Upper lobe of right lung (tissue), 1 donor: ENCODE data around the gene TRMT13. TPM values are rescaled to one million over a fixed set of nuclear protein-coding genes. Genes with fewer than 3 reads are reported as not detected.

Source experiments
- ATAC-seq: fragments of 200-7000 bp; cut with Tn5 transposase; one replicate; pipeline ENCODE4 v1.9.1; 2020; ENCODE audit warnings: mild to moderate bottlenecking, moderate library complexity
- DNase-seq: peaks from one replicate; pipeline ENCODE4 v3.0.0-alpha.2; 2020
- H3K27ac ChIP-seq: fragments of 200-600 bp; one replicate; pipeline ENCODE4 v1.8.0; 2022
- H3K27me3 ChIP-seq: fragments of 200-600 bp; one replicate; pipeline ENCODE4 v1.8.0; 2022; ENCODE audit warnings: mild to moderate bottlenecking
- H3K36me3 ChIP-seq: fragments of 200-600 bp; one replicate; pipeline ENCODE4 v1.8.0; 2022
- H3K4me1 ChIP-seq: fragments of 200-600 bp; one replicate; pipeline ENCODE4 v1.8.0; 2022
- H3K4me3 ChIP-seq: fragments of 200-600 bp; one replicate; pipeline ENCODE4 v1.8.0; 2022; ENCODE audit warnings: mild to moderate bottlenecking
- H3K9me3 ChIP-seq: fragments of 200-600 bp; one replicate; pipeline ENCODE4 v1.8.0; 2022
- CTCF ChIP-seq: fragments of 200-600 bp; IDR thresholded peaks from one replicate; pipeline ENCODE4 v1.8.0; 2022; ENCODE audit warnings: antibody characterized with exemption
- intact Hi-C: fragments of 100-400 bp; cut with DNase I; formaldehyde crosslinking; loops from one replicate; pipeline ENCODE4 v1.11.0; 2022
- total RNA-seq: library from RNA; stranded (reverse); fragmentation: NEBNext Ultra II Directional; extraction: Animal tissue kit (Norgen Biotek cat#: 25700); gene quantifications from one replicate; pipeline ENCODE4 v1.2.1, GENCODE V29; 2021
- donor health status: DM: no; HTN: yes; CAD: no; lungs with severe emphysema.

Gene TRMT13
- total RNA-seq, 1 donor from 2014 or later, result 12.4 TPM

GRCh38 chr1:100101564-100101963, 31.4 kb upstream of the TRMT13 start:
- TF ChIP-seq CTCF, result no peak
- ATAC-seq, result no peak
- peaks cover 19% of the 10 kb centered on the region for H3K36me3 ChIP-seq

GRCh38 chr1:100107696-100108095, 25.3 kb upstream of the TRMT13 start:
- DNase-seq (no peak), ATAC-seq (no peak)
- no peaks in the 10 kb centered on the region for H3K9me3 ChIP-seq
- H3K27ac ChIP-seq, result no peak overlapping the region
- intact Hi-C loops, result no loop called here
- no peaks in the 10 kb centered on the region for H3K4me1 ChIP-seq
- no peak overlapping the region for H3K4me3 ChIP-seq
- no peaks in the 10 kb centered on the region for H3K27me3 ChIP-seq
- peaks cover 20% of the 10 kb centered on the region for H3K36me3 ChIP-seq
- TF ChIP-seq CTCF, result no peak

More at GRCh38 chr1:100101564-100101963, 31.4 kb upstream of the TRMT13 start:
- Histone ChIP-seq H3K9me3 (no peaks in the 10 kb centered on the region), H3K4me3 (no peak overlapping the region), H3K4me1 (no peaks in the 10 kb centered on the region), H3K27me3 (no peaks in the 10 kb centered on the region), H3K27ac (no peak overlapping the region)
- DNase-seq, result no peak
- intact Hi-C loops, result no loop called here

GRCh38 chr1:100109554-100110066, 23.4 kb upstream of the TRMT13 start:
- no peaks in the 10 kb centered on the region for H3K27me3 ChIP-seq
- ATAC-seq (no peak), DNase-seq (no peak)
- H3K36me3 ChIP-seq, result peaks cover 16% of the 10 kb centered on the region
- no peaks in the 10 kb centered on the region for H3K4me1 ChIP-seq
- TF ChIP-seq CTCF, result no peak
- H3K4me3 ChIP-seq, result no peak overlapping the region
- no peak overlapping the region for H3K27ac ChIP-seq
- no peaks in the 10 kb centered on the region for H3K9me3 ChIP-seq
- intact Hi-C loops, result no loop called here

GRCh38 chr1:100115524-100115923, 17.4 kb upstream of the TRMT13 start:
- no peak for TF ChIP-seq CTCF
- intact Hi-C loops, result no loop called here
- ATAC-seq, result no peak
- Histone ChIP-seq H3K4me1 (no peaks in the 10 kb centered on the region), H3K4me3 (no peak overlapping the region), H3K9me3 (no peaks in the 10 kb centered on the region), H3K27me3 (no peaks in the 10 kb centered on the region), H3K36me3 (peaks cover 14% of the 10 kb centered on the region), H3K27ac (no peak overlapping the region)
- no peak for DNase-seq

GRCh38 chr1:100122177-100122576, 10.8 kb upstream of the TRMT13 start:
- ATAC-seq (no peak), DNase-seq (no peak)
- H3K27ac ChIP-seq, result no peak overlapping the region
- peaks cover 14% of the 10 kb centered on the region for H3K36me3 ChIP-seq
- intact Hi-C loops, result no loop called here
- TF ChIP-seq CTCF, result no peak
- H3K4me1 ChIP-seq, result no peaks in the 10 kb centered on the region
- no peaks in the 10 kb centered on the region for H3K9me3 ChIP-seq
- no peak overlapping the region for H3K4me3 ChIP-seq
- H3K27me3 ChIP-seq, result no peaks in the 10 kb centered on the region

- Histone ChIP-seq H3K27ac (no peak overlapping the region), H3K4me1 (peaks cover 6% of the 10 kb centered on the region), H3K36me3 (no peaks in the 10 kb centered on the region), H3K27me3 (no peaks in the 10 kb centered on the region), H3K4me3 (no peak overlapping the region), H3K9me3 (no peaks in the 10 kb centered on the region)
- intact Hi-C loops, result no loop called here
- no peak for TF ChIP-seq CTCF
- ATAC-seq (no peak), DNase-seq (no peak)
These were observed 5.7 kb upstream of the TRMT13 start for GRCh38 chr1:100127226-100127625.
